Fibroblast of lung (primary cell): ENCODE data around the gene SLC39A10.

Experiments used
- CTCF ChIP-seq, 2 donors: IDR thresholded peaks in 1 of 2; conservative IDR thresholded peaks in 1 of 2; 1 replicate in 1 of 2; 2 replicates in 1 of 2; pipeline ENCODE4 v1.5.1; 2011 to 2012; ENCODE audit warnings: low read length in 2 of 2, control low read depth in 1 of 2, inconsistent platforms in 1 of 2, low read depth in 1 of 2, mild to moderate bottlenecking in 1 of 2
- EZH2 ChIP-seq: IDR thresholded peaks from 2 replicates; pipeline ENCODE4 v1.5.1; 2012; ENCODE audit warnings: low read length, control low read depth, mild to moderate bottlenecking; ENCODE audit errors: missing control alignments

- TF ChIP-seq EZH2 (no peak), CTCF (conservative IDR thresholded peaks at IDR 0.05 in 1 of 2, IDR thresholded peaks at IDR 0.05 in 1 of 2; ENCODE audit: low read depth in 1 of 2, low read length in 2 of 2) (no peak)
Measured at GRCh38 chr2:195646424-195646823, 10.6 kb upstream of the SLC39A10 start.
